Activated CD4-positive, alpha-beta memory T cell treated with anti-CD3 and anti-CD28 coated beads, Interleukin-2, amount 10 ng/mL, durations not matched to agents 7 days and 5 days (primary cell): Measurements from ENCODE around the gene VIPR2. TPM values are rescaled to one million over a fixed set of nuclear protein-coding genes. Genes with fewer than 3 reads are reported as not detected.

ENCODE experiments used
- CTCF ChIA-PET: fragments of 350-600 bp; sonication (Branson Sonifier 250); formaldehyde crosslinking; loops from one replicate; lab custom pipeline; 2021; ENCODE audit warnings: antibody characterized with exemption, inconsistent platforms; lab: Charles Lee
- POLR2A ChIA-PET: fragments of 350-600 bp; sonication (Branson Sonifier 250); formaldehyde crosslinking; loops from one replicate; lab custom pipeline; 2021; ENCODE audit warnings: antibody characterized with exemption; lab: Charles Lee
- DNase-seq: peaks from one replicate; pipeline ENCODE4 v3.0.0-alpha.2; 2020
- H3K27ac Mint-ChIP-seq: one replicate; pipeline ENCODE4 v1.8.0; 2021; ENCODE audit warnings: mild to moderate bottlenecking, mixed read lengths
- H3K27me3 Mint-ChIP-seq: one replicate; pipeline ENCODE4 v1.8.0; 2021; ENCODE audit warnings: mixed read lengths
- H3K36me3 Mint-ChIP-seq: one replicate; pipeline ENCODE4 v1.8.0; 2021; ENCODE audit warnings: low read depth, mixed read lengths
- H3K4me1 Mint-ChIP-seq: one replicate; pipeline ENCODE4 v1.8.0; 2021; ENCODE audit warnings: mixed read lengths
- H3K4me3 Mint-ChIP-seq: one replicate; pipeline ENCODE4 v1.8.0; 2021; ENCODE audit warnings: mild to moderate bottlenecking, mixed read lengths
- H3K9me3 Mint-ChIP-seq: one replicate; pipeline ENCODE4 v1.8.0; 2021; ENCODE audit warnings: mixed read lengths
- total RNA-seq, 2 experiments: library from RNA; stranded (reverse); gene quantifications; one replicate each; pipeline ENCODE4 v1.2.3, GENCODE V29; 2021

VIPR2 gene
- total RNA-seq, 2 experiments from 2014 or later: 0.13 to 0.23 TPM

- Mint-ChIP-seq H3K27me3 (peaks cover 17% of the 10 kb centered on the region), H3K4me3 (no peak overlapping the region), H3K27ac (no peak overlapping the region), H3K9me3 (no peaks in the 10 kb centered on the region), H3K4me1 (no peaks in the 10 kb centered on the region), H3K36me3 (no peaks in the 10 kb centered on the region)
- ChIA-PET CTCF (no interaction called here), POLR2A (no interaction called here)
- DNase-seq: peak; percentile 6
These were observed 111.8 kb downstream of the VIPR2 start for GRCh38 chr7:159032753-159033472.

GRCh38 chr7:159032322-159032721, 112.3 kb downstream of the VIPR2 start:
- Mint-ChIP-seq H3K27ac (no peak overlapping the region), H3K4me1 (no peaks in the 10 kb centered on the region), H3K4me3 (no peak overlapping the region), H3K9me3 (no peaks in the 10 kb centered on the region), H3K36me3 (no peaks in the 10 kb centered on the region), H3K27me3 (peaks cover 17% of the 10 kb centered on the region)
- POLR2A ChIA-PET: no interaction called here
- CTCF ChIA-PET: no interaction called here
- no peak for DNase-seq

- Mint-ChIP-seq H3K4me3 (no peak overlapping the region), H3K36me3 (no peaks in the 10 kb centered on the region), H3K27ac (no peak overlapping the region), H3K4me1 (no peaks in the 10 kb centered on the region), H3K27me3 (peaks cover 17% of the 10 kb centered on the region), H3K9me3 (no peaks in the 10 kb centered on the region)
- ChIA-PET CTCF (no interaction called here), POLR2A (no interaction called here)
- DNase-seq: peak; percentile 12
These were observed 112.9 kb downstream of the VIPR2 start for GRCh38 chr7:159031750-159032149.

- Mint-ChIP-seq H3K4me1 (no peaks in the 10 kb centered on the region), H3K4me3 (no peak overlapping the region), H3K27me3 (peaks cover 17% of the 10 kb centered on the region), H3K36me3 (no peaks in the 10 kb centered on the region), H3K9me3 (no peaks in the 10 kb centered on the region), H3K27ac (no peak overlapping the region)
- CTCF ChIA-PET: no interaction called here
- DNase-seq: peak; percentile 1
- POLR2A ChIA-PET: no interaction called here
These were observed 113.4 kb downstream of the VIPR2 start for GRCh38 chr7:159031135-159031701.

- Mint-ChIP-seq H3K27me3 (peaks cover 17% of the 10 kb centered on the region), H3K4me3 (no peak overlapping the region), H3K27ac (no peak overlapping the region), H3K9me3 (no peaks in the 10 kb centered on the region), H3K4me1 (no peaks in the 10 kb centered on the region), H3K36me3 (no peaks in the 10 kb centered on the region)
- DNase-seq: peak; percentile 13
- ChIA-PET CTCF (no interaction called here), POLR2A (no interaction called here)
These were observed 114.1 kb downstream of the VIPR2 start for GRCh38 chr7:159030490-159031134.

GRCh38 chr7:159028508-159029401, 115.9 kb downstream of the VIPR2 start:
- Mint-ChIP-seq H3K9me3 (no peaks in the 10 kb centered on the region), H3K4me1 (no peaks in the 10 kb centered on the region), H3K4me3 (no peak overlapping the region), H3K36me3 (no peaks in the 10 kb centered on the region), H3K27me3 (peaks cover 17% of the 10 kb centered on the region), H3K27ac (no peak overlapping the region)
- ChIA-PET CTCF (no interaction called here), POLR2A (no interaction called here)
- DNase-seq: no peak

GRCh38 chr7:159027789-159028507, 116.7 kb downstream of the VIPR2 start:
- Mint-ChIP-seq H3K4me3 (no peak overlapping the region), H3K27ac (no peak overlapping the region), H3K4me1 (no peaks in the 10 kb centered on the region), H3K9me3 (no peaks in the 10 kb centered on the region), H3K27me3 (peaks cover 17% of the 10 kb centered on the region), H3K36me3 (no peaks in the 10 kb centered on the region)
- ChIA-PET CTCF (no interaction called here), POLR2A (no interaction called here)
- DNase-seq: no peak

- H3K36me3 Mint-ChIP-seq: no peaks in the 10 kb centered on the region
- no peak for DNase-seq
- H3K4me1 Mint-ChIP-seq: no peaks in the 10 kb centered on the region
- H3K9me3 Mint-ChIP-seq: no peaks in the 10 kb centered on the region
- ChIA-PET CTCF (no interaction called here), POLR2A (no interaction called here)
- H3K27me3 Mint-ChIP-seq: peaks cover 17% of the 10 kb centered on the region
- H3K4me3 Mint-ChIP-seq: no peak overlapping the region
- H3K27ac Mint-ChIP-seq: no peak overlapping the region
These were observed 117.4 kb downstream of the VIPR2 start for GRCh38 chr7:159027056-159027788.

GRCh38 chr7:159026271-159027055, 118.2 kb downstream of the VIPR2 start:
- Mint-ChIP-seq H3K4me3 (no peak overlapping the region), H3K9me3 (peaks cover 2% of the 10 kb centered on the region), H3K27me3 (peaks cover 13% of the 10 kb centered on the region), H3K27ac (no peak overlapping the region), H3K36me3 (no peaks in the 10 kb centered on the region), H3K4me1 (no peaks in the 10 kb centered on the region)
- ChIA-PET POLR2A (no interaction called here), CTCF (no interaction called here)
- DNase-seq: no peak

- H3K27me3 Mint-ChIP-seq: peaks cover 3% of the 10 kb centered on the region
These were observed 119.4 kb downstream of the VIPR2 start for GRCh38 chr7:159025161-159025779.

GRCh38 chr7:159024280-159024951, 120.3 kb downstream of the VIPR2 start:
- ChIA-PET POLR2A (no interaction called here), CTCF (no interaction called here)
- H3K9me3 Mint-ChIP-seq: peaks cover 4% of the 10 kb centered on the region
- no peaks in the 10 kb centered on the region for H3K4me1 Mint-ChIP-seq
- no peak overlapping the region for H3K27ac Mint-ChIP-seq
- no peak for DNase-seq
- H3K4me3 Mint-ChIP-seq: no peak overlapping the region
- H3K36me3 Mint-ChIP-seq: no peaks in the 10 kb centered on the region
- H3K27me3 Mint-ChIP-seq: no peaks in the 10 kb centered on the region

More at GRCh38 chr7:159025161-159025779, 119.4 kb downstream of the VIPR2 start:
- H3K36me3 Mint-ChIP-seq: no peaks in the 10 kb centered on the region
- ChIA-PET CTCF (no interaction called here), POLR2A (no interaction called here)
- no peaks in the 10 kb centered on the region for H3K4me1 Mint-ChIP-seq
- no peak overlapping the region for H3K27ac Mint-ChIP-seq
- H3K9me3 Mint-ChIP-seq: peaks cover 3% of the 10 kb centered on the region
- DNase-seq: no peak
- H3K4me3 Mint-ChIP-seq: no peak overlapping the region
